ENCODE results near the gene TAB2. TPM values are rescaled to one million over a fixed set of nuclear protein-coding genes. Genes with fewer than 3 reads are reported as not detected.
"Not testable (repeated sequence)": the region's sequence is repeated elsewhere in the genome, so short reads cannot be mapped to it uniquely, and the experiment has no call there.

Gene TAB2
- total RNA-seq, 1 donor from 2014 or later, result 45.1 TPM

GRCh38 chr6:149343501-149343900, 26.0 kb downstream of the TAB2 start:
- H3K27ac Mint-ChIP-seq (ENCODE audit: unreplicated experiment), result no peak overlapping the region
- H3K9me3 Mint-ChIP-seq, result no peaks in the 10 kb centered on the region
- H3K4me3 Mint-ChIP-seq, result no peak overlapping the region
- no peak for DNase-seq (ENCODE audit: low read depth, low spot score)
- H3K27me3 Mint-ChIP-seq (ENCODE audit: low read depth), result no peaks in the 10 kb centered on the region
- H3K36me3 Mint-ChIP-seq (ENCODE audit: low read depth), result no peaks in the 10 kb centered on the region
- no peak for TF ChIP-seq CTCF (conservative IDR thresholded peaks at IDR 0.05)
- no peaks in the 10 kb centered on the region for H3K4me1 Mint-ChIP-seq

GRCh38 chr6:149346078-149346477, 28.6 kb downstream of the TAB2 start:
- Mint-ChIP-seq H3K4me1 (peaks cover 3% of the 10 kb centered on the region), H3K4me3 (no peak overlapping the region), H3K27me3 (ENCODE audit: low read depth) (no peaks in the 10 kb centered on the region), H3K9me3 (no peaks in the 10 kb centered on the region), H3K36me3 (ENCODE audit: low read depth) (no peaks in the 10 kb centered on the region), H3K27ac (ENCODE audit: unreplicated experiment) (no peak overlapping the region)
- TF ChIP-seq CTCF (conservative IDR thresholded peaks at IDR 0.05), result no peak
- DNase-seq (ENCODE audit: low read depth, low spot score), result no peak

DNA sequence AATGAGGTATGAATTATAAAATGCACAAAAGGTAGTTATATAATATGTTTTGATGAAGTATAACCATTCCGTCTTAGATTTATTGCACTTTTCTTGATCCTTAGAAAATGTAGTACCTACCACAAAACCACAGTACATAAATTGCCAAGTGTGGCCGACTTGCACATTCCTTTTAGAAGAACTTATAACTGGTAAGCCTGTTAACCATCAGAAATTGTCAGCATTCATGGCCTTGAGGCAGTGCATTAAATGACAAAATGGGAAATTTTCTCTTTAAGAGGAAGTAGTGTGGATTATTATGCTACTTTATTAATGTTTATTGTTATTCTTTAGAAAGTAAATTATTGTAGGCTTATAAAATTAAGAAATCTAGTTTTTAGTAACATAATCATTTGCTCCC, 29.6 kb downstream of the TAB2 start:
- Mint-ChIP-seq H3K4me1 (peaks cover 3% of the 10 kb centered on the region), H3K27ac (ENCODE audit: unreplicated experiment) (no peak overlapping the region), H3K27me3 (ENCODE audit: low read depth) (no peaks in the 10 kb centered on the region), H3K36me3 (ENCODE audit: low read depth) (no peaks in the 10 kb centered on the region), H3K9me3 (no peaks in the 10 kb centered on the region), H3K4me3 (no peak overlapping the region)
- DNase-seq (ENCODE audit: low read depth, low spot score), result no peak
- no peak for TF ChIP-seq CTCF (conservative IDR thresholded peaks at IDR 0.05)

- DNase-seq (ENCODE audit: low read depth, low spot score); H3K36me3 Mint-ChIP-seq (ENCODE audit: low read depth); H3K27me3 Mint-ChIP-seq (ENCODE audit: low read depth); H3K4me3 Mint-ChIP-seq; H3K4me1 Mint-ChIP-seq; H3K27ac Mint-ChIP-seq (ENCODE audit: unreplicated experiment); H3K9me3 Mint-ChIP-seq: not testable (repeated sequence)
Observed at GRCh38 chr6:149349279-149349678, 31.8 kb downstream of the TAB2 start.

DNA sequence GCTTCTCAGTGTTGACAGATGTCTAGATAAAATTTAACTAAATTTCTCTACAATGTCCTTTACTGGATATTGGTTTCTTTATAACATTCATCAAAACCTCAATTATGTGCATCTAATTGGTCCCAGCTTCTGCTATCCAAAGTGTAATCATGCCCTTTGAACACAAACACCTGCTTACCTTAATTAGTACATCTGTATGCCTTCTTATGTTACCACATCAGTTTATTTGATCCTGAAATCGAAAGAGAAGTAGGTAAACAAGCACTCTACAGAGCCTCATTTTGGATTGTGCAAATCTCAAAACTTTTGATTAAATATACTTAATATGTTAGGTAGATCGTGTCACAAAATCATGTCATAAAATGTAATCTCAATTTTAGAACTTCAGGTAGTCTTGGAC, 36.5 kb downstream of the TAB2 start:
- Mint-ChIP-seq H3K9me3 (no peaks in the 10 kb centered on the region), H3K4me1 (peaks cover 3% of the 10 kb centered on the region), H3K4me3 (no peak overlapping the region), H3K27ac (ENCODE audit: unreplicated experiment) (no peak overlapping the region), H3K36me3 (ENCODE audit: low read depth) (no peaks in the 10 kb centered on the region), H3K27me3 (ENCODE audit: low read depth) (no peaks in the 10 kb centered on the region)
- no peak for DNase-seq (ENCODE audit: low read depth, low spot score)
- TF ChIP-seq CTCF (conservative IDR thresholded peaks at IDR 0.05), result no peak

DNA sequence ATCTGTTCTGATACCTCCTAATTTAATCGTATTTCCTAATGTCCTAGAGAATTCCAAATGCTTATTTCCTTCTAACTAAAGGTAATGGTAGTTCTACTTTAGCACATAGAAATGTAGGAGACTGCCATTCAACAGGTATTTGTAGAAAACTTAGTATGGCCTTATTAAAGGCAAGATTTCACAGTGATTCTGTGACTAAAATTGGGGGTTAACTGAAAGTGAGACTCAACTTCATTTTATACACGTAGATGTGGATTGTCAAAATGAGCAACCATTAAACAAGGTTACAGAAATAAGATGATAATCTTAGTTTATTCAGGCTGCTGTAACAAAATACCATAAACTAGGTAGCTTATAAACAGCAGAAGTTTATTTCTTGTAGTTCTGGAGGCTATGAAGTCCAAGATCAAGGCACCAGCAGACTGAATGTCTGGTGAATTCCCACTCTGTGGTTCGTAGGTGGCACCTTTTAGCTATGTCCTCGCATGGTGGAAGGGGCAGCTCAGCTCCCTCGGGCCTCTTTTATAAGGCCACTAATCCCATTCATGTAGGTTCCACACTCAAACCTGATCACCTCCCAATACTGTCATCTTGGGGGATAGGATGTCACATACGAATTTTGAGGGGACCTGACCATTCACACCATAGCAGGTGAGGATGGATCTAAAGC, 38.7 kb downstream of the TAB2 start:
- H3K4me1 Mint-ChIP-seq, result no peaks in the 10 kb centered on the region
- no peak for DNase-seq (ENCODE audit: low read depth, low spot score)
- no peaks in the 10 kb centered on the region for H3K9me3 Mint-ChIP-seq
- H3K27me3 Mint-ChIP-seq (ENCODE audit: low read depth), result no peaks in the 10 kb centered on the region
- TF ChIP-seq CTCF (conservative IDR thresholded peaks at IDR 0.05), result no peak
- H3K27ac Mint-ChIP-seq (ENCODE audit: unreplicated experiment), result no peak overlapping the region
- peaks cover 4% of the 10 kb centered on the region for H3K36me3 Mint-ChIP-seq (ENCODE audit: low read depth)
- H3K4me3 Mint-ChIP-seq, result no peak overlapping the region

All from neural crest cell (in vitro differentiated cells).